Activated T-helper 9 cell treated with anti-CD3 and anti-CD28 coated beads, Interleukin-2, amount 50 U/mL, for 16 hours (primary cell): ENCODE results near the gene SLC37A1.

Experiments used
- DNase-seq: peaks from one replicate; pipeline ENCODE4 v3.0.0-alpha.2; 2020; ENCODE audit warnings: low read depth

The SLC37A1 gene

GRCh38 chr21:42527489-42528158, 14.0 kb downstream of the SLC37A1 start:
- DNase-seq, result peak; percentile 30

- peak; percentile 17 for DNase-seq
Observed at GRCh38 chr21:42530167-42530518, 16.5 kb downstream of the SLC37A1 start.

GRCh38 chr21:42531771-42532170, 18.1 kb downstream of the SLC37A1 start:
- no peak for DNase-seq

GRCh38 chr21:42532466-42533181, 19.0 kb downstream of the SLC37A1 start:
- no peak for DNase-seq

- DNase-seq, result no peak
Observed at GRCh38 chr21:42533306-42533962, 19.8 kb downstream of the SLC37A1 start.

DNA sequence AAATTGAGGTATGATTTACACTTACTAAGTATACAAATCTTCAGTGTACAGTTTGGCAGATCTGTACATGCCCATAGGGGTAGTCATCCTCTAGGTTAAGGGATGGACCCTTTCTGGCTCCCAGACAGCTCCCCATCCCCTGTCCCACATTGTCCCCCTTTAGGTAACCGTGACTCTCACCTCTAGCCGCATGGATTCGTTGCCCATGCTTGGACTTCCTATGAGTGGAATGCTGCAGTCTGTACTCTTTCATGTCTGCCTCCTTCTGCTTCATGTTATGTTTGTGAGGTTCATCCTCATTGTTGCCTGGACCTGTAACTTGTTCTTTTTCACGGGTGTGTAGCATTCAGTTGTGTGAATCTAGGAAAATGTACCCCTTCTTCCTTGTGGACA, 20.3 kb downstream of the SLC37A1 start:
- DNase-seq, result no peak

- no peak for DNase-seq
Observed at GRCh38 chr21:42534421-42535378, 21.0 kb downstream of the SLC37A1 start.

DNA sequence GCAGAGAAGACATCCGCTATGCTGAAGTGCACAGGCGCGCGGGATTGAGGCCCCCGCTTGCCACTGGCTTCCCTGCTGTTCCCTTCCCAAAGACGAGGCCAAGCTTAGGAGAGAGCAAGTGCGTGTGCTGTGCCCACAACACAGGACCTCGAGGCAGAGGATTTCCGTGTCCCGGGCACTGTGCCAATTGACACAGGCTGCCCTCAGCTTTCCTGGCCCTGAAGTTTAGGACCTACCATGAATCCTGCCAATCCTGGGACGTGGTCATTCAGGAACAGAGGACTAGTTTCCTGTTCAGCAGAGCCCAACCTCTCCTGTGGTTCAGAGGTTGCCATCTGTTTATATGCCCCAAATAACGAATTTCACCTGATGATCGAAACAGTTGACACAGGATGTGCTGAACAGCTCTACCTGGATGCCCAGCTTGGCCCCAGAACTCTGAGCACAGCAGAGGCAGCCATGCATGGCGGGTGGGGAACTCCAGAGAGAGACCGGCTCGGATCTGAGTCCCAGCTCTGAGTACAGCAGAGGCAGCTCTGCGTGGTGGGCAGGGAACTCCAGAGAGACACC, 22.0 kb downstream of the SLC37A1 start:
- no peak for DNase-seq

DNA sequence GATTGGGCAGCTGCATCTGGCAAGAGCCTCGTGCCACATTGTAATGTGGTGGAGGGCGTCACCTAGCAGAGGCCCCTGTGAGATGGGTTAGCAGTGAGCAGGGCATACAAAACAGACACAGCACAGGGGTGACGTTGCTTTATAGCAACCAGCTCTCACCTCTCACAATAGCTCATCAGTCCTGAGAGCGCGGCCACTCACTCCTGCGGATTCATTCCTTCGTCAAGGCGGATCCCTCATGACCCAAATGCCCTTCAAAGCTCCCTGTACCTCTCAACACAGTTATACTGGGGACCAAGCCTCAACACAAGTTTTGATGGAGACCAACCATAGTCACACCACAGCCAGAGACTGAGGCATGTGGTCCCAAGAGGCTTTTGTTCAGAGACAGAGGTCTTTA, 22.9 kb downstream of the SLC37A1 start:
- DNase-seq, result no peak

- no peak for DNase-seq
Observed at GRCh38 chr21:42537106-42537742, 23.6 kb downstream of the SLC37A1 start.

DNA sequence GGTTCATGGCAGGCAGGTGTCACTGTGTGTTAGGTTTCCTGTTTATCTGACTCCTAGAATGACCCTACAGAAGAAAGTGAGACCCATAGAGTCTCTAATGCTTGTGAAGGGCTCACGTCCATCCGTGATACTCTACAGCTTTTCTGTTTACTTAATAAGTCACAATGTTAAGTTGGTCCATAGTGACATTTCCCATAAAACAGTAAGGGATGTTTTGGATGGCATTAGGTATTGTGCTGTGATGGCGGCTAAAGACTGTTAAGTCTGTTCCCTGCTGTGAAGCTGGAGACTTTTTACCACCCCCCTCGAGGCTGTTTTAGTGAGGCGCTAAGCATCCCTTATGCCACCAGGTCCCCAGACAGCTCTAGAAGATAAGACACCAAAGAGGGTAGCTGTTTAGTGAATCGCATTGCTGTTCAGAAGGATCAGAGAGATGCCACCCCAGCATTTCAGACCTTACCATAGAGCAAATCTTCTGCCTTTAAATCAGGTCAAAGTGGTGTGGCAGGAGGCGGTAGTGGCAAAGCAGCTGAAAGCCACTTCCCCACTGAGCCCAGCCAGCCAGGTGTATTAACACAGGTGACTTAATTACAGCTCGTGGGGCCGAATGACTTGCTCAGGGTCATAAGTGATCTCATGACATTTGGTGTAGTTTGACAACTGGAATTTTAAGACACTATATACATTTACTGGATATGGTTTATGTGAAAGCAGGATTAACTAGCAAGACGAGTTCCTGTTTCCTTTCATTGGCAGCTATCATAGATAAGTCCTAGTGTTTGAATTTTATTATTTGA, 25.0 kb downstream of the SLC37A1 start:
- DNase-seq, result no peak

- no peak for DNase-seq
Observed at GRCh38 chr21:42539342-42539741, 25.7 kb downstream of the SLC37A1 start.

GRCh38 chr21:42539931-42540343, 26.3 kb downstream of the SLC37A1 start:
- DNase-seq, result no peak

DNA sequence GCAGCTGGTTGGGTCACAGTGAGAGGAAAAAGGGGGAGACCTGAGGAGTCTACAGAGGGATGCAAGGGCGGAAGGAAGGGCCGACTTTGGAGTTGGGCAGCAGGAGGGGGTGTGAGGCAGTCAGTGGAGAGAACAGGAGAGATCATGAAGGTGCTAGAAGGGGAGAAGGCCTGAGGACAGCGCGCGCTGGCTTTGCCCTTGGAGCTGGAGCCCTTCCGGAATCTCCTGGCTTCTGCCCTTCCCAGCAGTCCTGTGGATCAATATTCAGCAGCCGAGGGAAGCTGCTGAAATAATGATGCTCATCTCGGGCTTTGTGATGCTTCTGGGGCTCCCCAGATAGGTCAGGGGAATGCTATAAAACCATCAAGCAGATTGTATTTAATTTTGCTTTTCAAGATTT, 26.7 kb downstream of the SLC37A1 start:
- DNase-seq, result no peak

DNA sequence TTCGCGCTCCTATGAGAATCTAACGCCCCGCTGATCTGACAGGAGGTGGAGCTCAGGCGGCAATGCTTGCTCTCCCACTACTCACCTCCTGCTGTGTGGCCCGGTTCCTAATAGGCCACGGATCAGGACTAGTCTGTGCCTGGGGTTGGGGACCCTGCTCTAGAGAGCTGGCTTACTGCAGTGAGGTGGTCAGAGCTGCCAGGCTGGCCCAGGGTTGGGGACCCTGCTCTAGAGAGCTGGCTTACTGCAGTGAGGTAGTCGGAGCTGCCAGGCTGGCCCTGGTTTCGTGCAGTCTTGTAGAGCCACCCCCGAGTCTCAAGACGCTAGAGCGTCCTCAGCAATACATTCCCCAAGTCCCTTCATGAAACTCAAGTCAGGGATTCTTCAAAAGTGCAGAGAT, 27.5 kb downstream of the SLC37A1 start:
- no peak for DNase-seq

DNA sequence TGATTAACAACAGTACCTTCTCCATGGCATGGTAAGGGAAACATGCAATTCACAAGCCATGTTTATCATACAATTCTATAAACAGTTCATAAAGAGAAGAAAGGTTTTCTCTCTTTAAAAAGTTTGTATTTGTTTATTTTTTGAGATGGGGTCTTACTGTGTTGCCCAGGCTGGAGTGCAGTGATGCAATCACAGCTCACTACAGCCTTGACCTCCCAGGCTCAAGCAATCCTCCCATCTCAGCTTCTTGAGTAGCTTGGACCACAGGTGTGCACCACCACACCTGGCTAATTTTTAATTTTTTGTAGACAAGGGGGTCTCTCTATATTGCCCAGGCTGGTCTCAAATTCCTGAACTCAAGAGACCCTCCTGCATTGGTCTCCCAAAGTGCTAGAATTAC, 28.0 kb downstream of the SLC37A1 start:
- DNase-seq, result no peak

GRCh38 chr21:42542196-42542595, 28.5 kb downstream of the SLC37A1 start:
- no peak for DNase-seq

GRCh38 chr21:42542596-42542995, 28.9 kb downstream of the SLC37A1 start:
- no peak for DNase-seq

DNA sequence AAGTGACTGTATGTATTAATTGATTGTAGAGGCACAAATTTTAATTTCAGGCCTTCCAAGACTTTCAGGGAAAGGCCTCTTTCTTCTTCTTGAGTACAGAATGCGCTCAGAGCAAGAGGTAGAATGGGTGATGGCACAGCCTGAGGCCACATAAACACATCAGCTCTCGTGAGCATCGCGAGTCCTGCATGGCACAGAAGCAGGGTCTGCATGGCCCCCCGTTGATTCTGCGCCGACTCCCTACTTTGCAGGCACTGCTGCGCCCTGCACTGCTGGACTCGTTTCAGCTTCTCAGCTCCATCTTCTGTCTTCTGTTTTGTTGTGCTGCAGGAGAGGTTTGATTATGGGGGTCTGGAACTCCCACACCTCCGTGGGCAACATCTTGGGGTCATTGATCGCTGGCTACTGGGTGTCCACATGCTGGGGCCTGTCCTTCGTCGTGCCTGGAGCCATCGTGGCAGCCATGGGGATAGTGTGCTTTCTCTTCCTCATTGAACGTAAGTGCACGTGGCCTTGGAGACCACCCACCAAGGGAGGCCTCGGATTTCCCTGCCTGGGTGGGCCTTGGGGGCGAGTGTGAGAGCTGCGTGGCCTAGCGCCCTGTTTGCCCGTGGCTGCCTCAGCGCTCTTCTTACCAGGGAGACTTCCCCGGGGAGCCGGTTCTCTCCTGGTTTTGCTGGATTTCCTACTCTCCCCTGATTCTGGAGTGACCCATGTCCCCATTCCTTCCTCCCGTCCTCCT, 29.6 kb downstream of the SLC37A1 start:
- no peak for DNase-seq

DNA sequence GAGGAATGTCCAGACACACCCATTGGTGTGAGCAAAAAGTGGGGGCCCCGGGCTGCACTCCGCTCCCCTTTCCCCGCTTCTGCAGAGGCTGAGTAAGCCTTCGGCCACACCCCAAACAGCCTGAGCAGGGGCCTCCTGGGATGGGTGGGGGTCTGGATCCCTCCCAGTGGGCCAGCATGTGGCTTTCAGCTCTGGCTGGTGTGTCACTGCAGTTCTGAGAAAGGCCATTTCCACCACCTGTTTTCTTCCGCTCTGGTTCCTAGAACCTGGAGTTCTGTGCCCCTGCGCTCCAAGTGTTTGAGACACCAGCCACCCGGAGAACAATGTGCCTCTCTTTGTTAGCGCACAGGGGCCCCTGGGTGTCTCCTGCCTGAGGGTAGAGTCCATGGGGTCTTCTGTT, 30.9 kb downstream of the SLC37A1 start:
- DNase-seq, result no peak
